B cell (primary cell): ENCODE results near the gene KLF4. TPM values are rescaled to one million over a fixed set of nuclear protein-coding genes. Genes with fewer than 3 reads are reported as not detected.

Experiments
- ATAC-seq: fragments of 200-7000 bp; cut with Tn5 transposase; one replicate; pipeline ENCODE4 v1.10.0; 2021; ENCODE audit warnings: low read depth, mild to moderate bottlenecking, moderate number of reproducible peaks, moderate library complexity
- CTCF ChIA-PET: fragments of 350-600 bp; sonication (Branson Sonifier 250); formaldehyde crosslinking; loops from one replicate; lab custom pipeline; 2021; ENCODE audit warnings: antibody characterized with exemption, inconsistent platforms; lab: Charles Lee
- POLR2A ChIA-PET: fragments of 350-600 bp; sonication (Branson Sonifier 250); formaldehyde crosslinking; loops from one replicate; lab custom pipeline; 2021; ENCODE audit warnings: antibody characterized with exemption; lab: Charles Lee
- DNase-seq: peaks from one replicate; pipeline ENCODE4 v3.0.0; 2013
- H2AFZ ChIP-seq: 2 replicates; pipeline ENCODE4 v1.6.1; 2012; ENCODE audit warnings: mild to moderate bottlenecking, low read depth, low read length; ENCODE audit not compliant: insufficient read depth, poor library complexity, severe bottlenecking
- H3K27ac ChIP-seq, 2 donors: 1 replicate in 1 of 2; 2 replicates in 1 of 2; pipeline ENCODE4 v1.5.1; 2012 to 2013; ENCODE audit warnings: low read length in 2 of 2, mild to moderate bottlenecking in 2 of 2, moderate library complexity in 1 of 2
- H3K27me3 ChIP-seq, 4 experiments: fragments of 200-600 bp in 1 of 4; sonication (generic) in 1 of 4; replicated peaks in 1 of 4; 1 replicate in 2 of 4; 2 replicates in 2 of 4; pipeline versions ENCODE4 v1.6.1 to v1.7.0; 2013 to 2016; ENCODE audit warnings: low read length in 3 of 4, mild to moderate bottlenecking in 2 of 4, mixed read lengths in 1 of 4, moderate library complexity in 1 of 4; ENCODE audit not compliant: insufficient read depth in 4 of 4, control insufficient read depth in 3 of 4; ENCODE audit errors: control extremely low read depth in 1 of 4
- H3K36me3 ChIP-seq, 2 experiments: replicated peaks in 1 of 2; 1 replicate in 1 of 2; 2 replicates in 1 of 2; pipeline versions ENCODE4 v1.6.1 to v1.7.1; 2013; ENCODE audit warnings: low read length in 1 of 2; ENCODE audit not compliant: insufficient read depth in 2 of 2, control insufficient read depth in 1 of 2; ENCODE audit errors: control extremely low read depth in 1 of 2, extremely low read depth in 1 of 2
- H3K4me1 ChIP-seq, 2 donors: fragments of 200-600 bp in 1 of 2; sonication (generic) in 1 of 2; 1 replicate in 1 of 2; 2 replicates in 1 of 2; pipeline versions ENCODE4 v1.5.1 to v1.6.1; 2013 to 2017; ENCODE audit warnings: low read length in 2 of 2; ENCODE audit not compliant: control insufficient read depth in 2 of 2, insufficient read depth in 2 of 2
- H3K4me2 ChIP-seq: replicated peaks from 2 replicates; pipeline ENCODE3; 2012; ENCODE audit warnings: mild to moderate bottlenecking, low read depth, low read length; ENCODE audit not compliant: poor library complexity, severe bottlenecking
- H3K4me3 ChIP-seq, 5 experiments: fragments of 200-600 bp in 1 of 5; sonication (generic) in 1 of 5; 1 replicate in 3 of 5; 2 replicates in 2 of 5; pipeline versions ENCODE4 v1.5.1 to v1.7.0; 2011 to 2016; ENCODE audit warnings: low read length in 4 of 5, mild to moderate bottlenecking in 4 of 5, low read depth in 2 of 5, control low read depth in 1 of 5, moderate library complexity in 1 of 5; ENCODE audit not compliant: insufficient read depth in 1 of 5; ENCODE audit errors: control extremely low read depth in 1 of 5, extremely low read depth in 1 of 5
- H3K79me2 ChIP-seq: fragments of 200-600 bp; sonication (generic); one replicate; pipeline ENCODE4 v1.6.0; 2016; ENCODE audit warnings: low read length; ENCODE audit not compliant: control insufficient read depth, insufficient read depth
- H3K9ac ChIP-seq: fragments of 200-600 bp; sonication (generic); 2 replicates; pipeline ENCODE4 v1.6.1; 2017; ENCODE audit warnings: mild to moderate bottlenecking, low read length, moderate library complexity
- H3K9me3 ChIP-seq, 3 donors: one replicate each; pipeline versions ENCODE4 v1.6.1 to v1.7.1; 2013; ENCODE audit warnings: low read length in 2 of 3; ENCODE audit not compliant: control insufficient read depth in 2 of 3, insufficient read depth in 1 of 3; ENCODE audit errors: control extremely low read depth in 1 of 3
- H4K20me1 ChIP-seq: 2 replicates; pipeline ENCODE4 v1.6.0; 2012; ENCODE audit warnings: mild to moderate bottlenecking, low read length; ENCODE audit not compliant: insufficient read depth, control insufficient read depth, poor library complexity, severe bottlenecking
- H3K27ac Mint-ChIP-seq: one replicate; pipeline ENCODE4 v1.8.0; 2021; ENCODE audit warnings: mixed read lengths
- H3K27me3 Mint-ChIP-seq: one replicate; pipeline ENCODE4 v1.8.0; 2021; ENCODE audit warnings: mixed read lengths
- H3K4me1 Mint-ChIP-seq: one replicate; pipeline ENCODE4 v1.8.0; 2021; ENCODE audit warnings: mixed read lengths
- H3K4me3 Mint-ChIP-seq: one replicate; pipeline ENCODE4 v1.8.0; 2021; ENCODE audit warnings: mixed read lengths
- H3K9me3 Mint-ChIP-seq: one replicate; pipeline ENCODE4 v1.8.0; 2022; ENCODE audit warnings: mixed read lengths; ENCODE audit not compliant: insufficient read depth
- CTCF ChIP-seq: fragments of 200-600 bp; IDR thresholded peaks from one replicate; pipeline ENCODE4 v1.8.0; 2022; ENCODE audit warnings: antibody characterized with exemption, mild to moderate bottlenecking
- EZH2 ChIP-seq: IDR thresholded peaks from 2 replicates; pipeline ENCODE4 v1.6.1; 2012; ENCODE audit warnings: borderline replicate concordance, low read depth, mild to moderate bottlenecking, moderate library complexity, low read length; ENCODE audit not compliant: insufficient read depth, poor library complexity, severe bottlenecking
- WGBS: methylation state at CpG from one replicate; pipeline ENCODE4 v1.1.5; 2013; ENCODE audit warnings: missing lambda C conversion rate; ENCODE audit not compliant: insufficient coverage; 5-methylcytosine and 5-hydroxymethylcytosine counted together
- intact Hi-C: fragments of 100-400 bp; cut with micrococcal nuclease; formaldehyde crosslinking; loops from one replicate; pipeline ENCODE4 v1.10.0; 2022
- polyA plus RNA-seq: library from polyadenylated mRNA; depleted of rRNA; stranded (reverse); fragments of >200 nt; gene quantifications from 2 replicates; pipeline ENCODE4 v1.2.3, GENCODE V29; 2012
- total RNA-seq, 2 donors: library from RNA; stranded (reverse); fragments of 120-200 nt in 1 of 2; gene quantifications; 1 replicate in 1 of 2; 2 replicates in 1 of 2; pipeline versions ENCODE4 v1.2.3 to v1.2.4, GENCODE V29; 2013 to 2022

Gene KLF4
- total and polyA plus RNA-seq, 2 donors (not counting 1 experiment from before 2014, with no cell fraction given) = 3.8 to 244 TPM

GRCh38 chr9:107455425-107456135 lies 34.0 kb downstream of the KLF4 start:
- Mint-ChIP-seq H3K9me3 (no peaks in the 10 kb centered on the region), H3K4me1 (no peaks in the 10 kb centered on the region), H3K4me3 (no peak overlapping the region), H3K27me3 (peaks cover 13% of the 10 kb centered on the region), H3K27ac (no peak overlapping the region)
- H3K36me3 ChIP-seq = no peaks in the 10 kb centered on the region
- no peak overlapping the region for H2AFZ ChIP-seq
- no peak overlapping the region for H3K4me2 ChIP-seq
- ATAC-seq (no peak), DNase-seq (no peak)
- no peaks in the 10 kb centered on the region for H4K20me1 ChIP-seq
- intact Hi-C loops = no loop called here
- no peaks in the 10 kb centered on the region for H3K27me3 ChIP-seq
- TF ChIP-seq CTCF (no peak), EZH2 (no peak)
- no peak overlapping the region for H3K9ac ChIP-seq
- CTCF ChIA-PET = no interaction called here
- no peak overlapping the region for H3K27ac ChIP-seq
- no peaks in the 10 kb centered on the region for H3K9me3 ChIP-seq
- POLR2A ChIA-PET = no interaction called here
- no peaks in the 10 kb centered on the region for H3K4me1 ChIP-seq
- WGBS = 100% methylated on average over 2 of the region's 6 CpGs
- no peaks in the 10 kb centered on the region for H3K79me2 ChIP-seq
- H3K4me3 ChIP-seq = no peak overlapping the region

- no peaks in the 10 kb centered on the region for H3K4me1 Mint-ChIP-seq
- Histone ChIP-seq H3K4me2 (no peak overlapping the region), H3K79me2 (no peaks in the 10 kb centered on the region), H3K27ac (no peak overlapping the region), H3K4me1 (no peaks in the 10 kb centered on the region), H3K9ac (no peak overlapping the region), H4K20me1 (no peaks in the 10 kb centered on the region), H3K27me3 (no peaks in the 10 kb centered on the region), H3K9me3 (no peaks in the 10 kb centered on the region), H3K4me3 (no peak overlapping the region), H3K36me3 (no peaks in the 10 kb centered on the region), H2AFZ (no peak overlapping the region)
- 100% methylated on average over 1 of the region's 4 CpGs for WGBS
- TF ChIP-seq CTCF = no peak
- no peak for TF ChIP-seq EZH2
- no peak for DNase-seq
- ChIA-PET POLR2A (no interaction called here), CTCF (no interaction called here)
- H3K27me3 Mint-ChIP-seq = peaks cover 6% of the 10 kb centered on the region
- no peak for ATAC-seq
- intact Hi-C loops = no loop called here
- H3K27ac Mint-ChIP-seq = no peak overlapping the region
- no peaks in the 10 kb centered on the region for H3K9me3 Mint-ChIP-seq
- no peak overlapping the region for H3K4me3 Mint-ChIP-seq
Measured at GRCh38 chr9:107453479-107453878, 36.1 kb downstream of the KLF4 start.
